IMR-90 (cell line): Measurements from ENCODE around the gene L3MBTL4. TPM values are rescaled to one million over a fixed set of nuclear protein-coding genes. Genes with fewer than 3 reads are reported as not detected.

ENCODE experiments used
- ATAC-seq: fragments of 200-7000 bp; cut with Tn5 transposase; 2 replicates; pipeline ENCODE4 v1.9.1; 2020; ENCODE audit warnings: low read depth, mild to moderate bottlenecking, moderate library complexity
- BruUV-seq: library from RNA; stranded (reverse); fragments of 400-500 nt; replicated peaks from 2 replicates; lab custom pipeline; 2021; lab: Mats Ljungman, UMichigan
- CTCF ChIA-PET: fragments of 300-600 bp; formaldehyde crosslinking; extraction: SDS; loops from one replicate; lab custom pipeline; 2021; ENCODE audit warnings: antibody characterized with exemption; lab: Yijun Ruan, JAX
- POLR2A ChIA-PET: fragments of 300-600 bp; sonication (Branson Sonifier 250); formaldehyde crosslinking; loops from one replicate; lab custom pipeline; 2022; ENCODE audit warnings: antibody characterized with exemption; ENCODE audit not compliant: unreplicated experiment; lab: Charles Lee
- DNase-seq: peaks from one replicate; pipeline ENCODE4 v3.0.0; 2013
- H2AFZ ChIP-seq: replicated peaks from 2 replicates; pipeline ENCODE3; 2013; ENCODE audit warnings: low read length, mild to moderate bottlenecking; ENCODE audit not compliant: poor library complexity
- H2AK5ac ChIP-seq: 2 replicates; pipeline ENCODE4 v1.6.1; 2013; ENCODE audit warnings: low read depth, low read length, inconsistent platforms
- H2AK9ac ChIP-seq: replicated peaks from 2 replicates; pipeline ENCODE3; 2013; ENCODE audit warnings: mild to moderate bottlenecking, low read depth, low read length, moderate library complexity; ENCODE audit not compliant: poor library complexity
- H2BK120ac ChIP-seq: 2 replicates; pipeline ENCODE4 v1.6.1; 2013; ENCODE audit warnings: low read depth, low read length, inconsistent platforms
- H2BK15ac ChIP-seq: 3 replicates; pipeline ENCODE4 v1.6.1; 2013; ENCODE audit warnings: low read depth, low read length, inconsistent platforms
- H2BK20ac ChIP-seq: 2 replicates; pipeline ENCODE4 v1.6.1; 2013; ENCODE audit warnings: low read depth, mild to moderate bottlenecking, inconsistent platforms, low read length, moderate library complexity
- H2BK5ac ChIP-seq: 2 replicates; pipeline ENCODE4 v1.6.1; 2013; ENCODE audit warnings: mild to moderate bottlenecking, low read depth, low read length, inconsistent platforms; ENCODE audit not compliant: poor library complexity, severe bottlenecking
- H3K14ac ChIP-seq: replicated peaks from 2 replicates; pipeline ENCODE4 v1.6.1; 2013; ENCODE audit warnings: low read depth, low read length, inconsistent platforms
- H3K18ac ChIP-seq: 2 replicates; pipeline ENCODE4 v1.6.1; 2013; ENCODE audit warnings: low read depth, low read length, control low read depth
- H3K23ac ChIP-seq: 2 replicates; pipeline ENCODE4 v1.6.1; 2013; ENCODE audit warnings: low read depth, low read length, inconsistent platforms
- H3K27ac ChIP-seq: 2 replicates; pipeline ENCODE4 v1.5.1; 2013; ENCODE audit warnings: mild to moderate bottlenecking, control low read depth, low read length; ENCODE audit not compliant: insufficient read depth
- H3K27me3 ChIP-seq: 2 replicates; pipeline ENCODE4 v1.6.1; 2013; ENCODE audit warnings: low read length; ENCODE audit not compliant: control insufficient read depth, insufficient read depth
- H3K36me3 ChIP-seq: 2 replicates; pipeline ENCODE4 v1.6.1; 2013; ENCODE audit warnings: low read length, mixed read lengths; ENCODE audit not compliant: control insufficient read depth, insufficient read depth
- H3K4ac ChIP-seq: 2 replicates; pipeline ENCODE4 v1.6.1; 2013; ENCODE audit warnings: low read depth, low read length, inconsistent platforms
- H3K4me1 ChIP-seq: 2 replicates; pipeline ENCODE4 v1.6.1; 2013; ENCODE audit warnings: low read length, mixed read lengths; ENCODE audit not compliant: control insufficient read depth, insufficient read depth
- H3K4me2 ChIP-seq: 2 replicates; pipeline ENCODE4 v1.6.1; 2013; ENCODE audit warnings: low read depth, mild to moderate bottlenecking, control low read depth, low read length, moderate library complexity
- H3K4me3 ChIP-seq: 2 replicates; pipeline ENCODE4 v1.5.1; 2013; ENCODE audit warnings: low read depth, mild to moderate bottlenecking, control low read depth, low read length, moderate library complexity; ENCODE audit not compliant: insufficient read depth
- H3K56ac ChIP-seq: 2 replicates; pipeline ENCODE4 v1.6.1; 2013; ENCODE audit warnings: low read length, inconsistent platforms; ENCODE audit not compliant: insufficient read depth; ENCODE audit errors: extremely low read depth
- H3K79me1 ChIP-seq, 2 experiments: 2 replicates each; pipeline ENCODE4 v1.6.1; 2013; ENCODE audit warnings: low read length in 2 of 2, inconsistent platforms in 1 of 2, low read depth in 1 of 2
- H3K9ac ChIP-seq: 2 replicates; pipeline ENCODE4 v1.6.1; 2013; ENCODE audit warnings: low read depth, low read length, control low read depth
- H3K9me1 ChIP-seq: 2 replicates; pipeline ENCODE4 v1.6.1; 2013; ENCODE audit warnings: low read length, inconsistent platforms; ENCODE audit not compliant: insufficient read depth
- H3K9me3 ChIP-seq: 2 replicates; pipeline ENCODE4 v1.6.1; 2013; ENCODE audit warnings: low read length; ENCODE audit not compliant: control insufficient read depth, insufficient read depth
- H4K20me1 ChIP-seq: 2 replicates; pipeline ENCODE4 v1.6.1; 2013; ENCODE audit warnings: low read length, inconsistent platforms; ENCODE audit not compliant: insufficient read depth
- H4K5ac ChIP-seq: 2 replicates; pipeline ENCODE4 v1.6.1; 2013; ENCODE audit warnings: mild to moderate bottlenecking, low read depth, low read length, control low read depth
- H4K8ac ChIP-seq, 2 experiments: 2 replicates each; pipeline ENCODE4 v1.6.1; 2013; ENCODE audit warnings: low read depth in 2 of 2, low read length in 2 of 2, control low read depth in 1 of 2, inconsistent platforms in 1 of 2
- H4K91ac ChIP-seq: 2 replicates; pipeline ENCODE4 v1.6.1; 2013; ENCODE audit warnings: low read depth, low read length, inconsistent platforms; ENCODE audit not compliant: insufficient read depth
- BHLHE40 ChIP-seq: fragments of 150-350 bp; IDR thresholded peaks from 2 replicates; pipeline ENCODE4 v1.6.1; 2016; ENCODE audit warnings: mild to moderate bottlenecking, low read depth, low read length
- CEBPB ChIP-seq: IDR thresholded peaks from 2 replicates; pipeline ENCODE4 v1.6.1; 2012; ENCODE audit warnings: low read depth, low read length, improper control_type of control experiment
- CHD1 ChIP-seq: IDR thresholded peaks from 2 replicates; pipeline ENCODE4 v1.6.1; 2012; ENCODE audit warnings: low read depth, low read length, improper control_type of control experiment
- FOS ChIP-seq: fragments of 150-350 bp; IDR thresholded peaks from 2 replicates; pipeline ENCODE4 v1.6.1; 2016; ENCODE audit warnings: low read depth, low read length
- MAFK ChIP-seq: IDR thresholded peaks from 2 replicates; pipeline ENCODE4 v1.6.1; 2012; ENCODE audit warnings: low read depth, low read length, improper control_type of control experiment
- MAZ ChIP-seq: IDR thresholded peaks from 2 replicates; pipeline ENCODE4 v1.6.1; 2012; ENCODE audit warnings: low read depth, mild to moderate bottlenecking, low read length, improper control_type of control experiment, moderate library complexity, borderline replicate concordance
- MXI1 ChIP-seq: IDR thresholded peaks from 2 replicates; pipeline ENCODE4 v1.6.1; 2012; ENCODE audit warnings: low read depth, mild to moderate bottlenecking, low read length, moderate library complexity, borderline replicate concordance
- NFE2L2 ChIP-seq: fragments of 150-350 bp; IDR thresholded peaks from 2 replicates; pipeline ENCODE4 v1.6.1; 2016; ENCODE audit warnings: low read depth, mild to moderate bottlenecking, low read length
- POLR2A ChIP-seq: IDR thresholded peaks from 2 replicates; pipeline ENCODE4 v1.6.1; 2012; ENCODE audit warnings: mild to moderate bottlenecking, low read depth, low read length
- RAD21 ChIP-seq: IDR thresholded peaks from 2 replicates; pipeline ENCODE4 v1.6.1; 2012; ENCODE audit warnings: low read length, improper control_type of control experiment
- RCOR1 ChIP-seq: IDR thresholded peaks from 2 replicates; pipeline ENCODE4 v1.6.1; 2012; ENCODE audit warnings: mild to moderate bottlenecking, low read length, improper control_type of control experiment; ENCODE audit not compliant: insufficient replicate concordance
- RFX5 ChIP-seq: IDR thresholded peaks from 2 replicates; pipeline ENCODE4 v1.8.0; 2012; ENCODE audit warnings: low read depth, mild to moderate bottlenecking, low read length, moderate library complexity
- SMC3 ChIP-seq: fragments of 150-350 bp; IDR thresholded peaks from 2 replicates; pipeline ENCODE4 v1.6.1; 2016; ENCODE audit warnings: low read depth, mild to moderate bottlenecking, antibody characterized with exemption, low read length, moderate library complexity
- WGBS, 2 experiments: methylation state at CpG; one replicate each; pipeline versions ENCODE4 v1.1.5 to v1.1.7; 2013; ENCODE audit warnings: missing lambda C conversion rate in 2 of 2; ENCODE audit not compliant: insufficient read length in 1 of 2; ENCODE audit errors: extremely low coverage in 2 of 2; 5-methylcytosine and 5-hydroxymethylcytosine counted together
- dilution Hi-C: fragments of 300-500 bp; cut with HindIII; formaldehyde crosslinking; loops from one replicate; pipeline ENCODE4 v1.14.3; 2018; ENCODE audit warnings: low sequenced_read_pairs; ENCODE audit not compliant: unreplicated experiment
- in situ Hi-C: fragments of 300-500 bp; cut with MboI; formaldehyde crosslinking; loops from 3 replicates; pipeline ENCODE4 v1.14.3; 2019; ENCODE audit warnings: low sequenced_read_pairs, inconsistent platforms, mixed read lengths
- intact Hi-C: fragments of 100-400 bp; cut with micrococcal nuclease; formaldehyde crosslinking; loops from 2 replicates; pipeline ENCODE4 v1.10.0; 2022
- polyA plus RNA-seq, 3 experiments: library from polyadenylated mRNA; depleted of rRNA; stranded (reverse); fragments of >200 nt; gene quantifications; 2 replicates each; pipeline ENCODE4 v1.2.3, GENCODE V29; 2012; ENCODE audit warnings: low replicate concordance in 1 of 3
- total RNA-seq: library from RNA; depleted of rRNA; stranded (reverse); fragments of >200 nt; gene quantifications from 2 replicates; pipeline ENCODE4 v1.2.3, GENCODE V29; 2012
- TF ChIP-seq, protein P1 (sequence below): fragments of 150-350 bp; IDR thresholded peaks from 2 replicates; pipeline ENCODE4 v1.6.1; 2016; ENCODE audit warnings: low read depth, mild to moderate bottlenecking, low read length, moderate library complexity, borderline replicate concordance
- TF ChIP-seq, protein P2 (sequence below): conservative IDR thresholded peaks from 2 replicates; pipeline ENCODE4 v1.5.1; 2012; ENCODE audit warnings: mild to moderate bottlenecking, low read depth, low read length, improper control_type of control experiment
- TF ChIP-seq, protein P3 (sequence below): fragments of 150-350 bp; IDR thresholded peaks from 2 replicates; pipeline ENCODE4 v1.6.1; 2017; ENCODE audit warnings: mild to moderate bottlenecking, antibody characterized with exemption, low read length, low read depth

The L3MBTL4 gene
- total and polyA plus RNA-seq, 2 of the 4 experiments (the other 2 are of a cell fraction), result under 0.01 to 0.02 TPM

DNA sequence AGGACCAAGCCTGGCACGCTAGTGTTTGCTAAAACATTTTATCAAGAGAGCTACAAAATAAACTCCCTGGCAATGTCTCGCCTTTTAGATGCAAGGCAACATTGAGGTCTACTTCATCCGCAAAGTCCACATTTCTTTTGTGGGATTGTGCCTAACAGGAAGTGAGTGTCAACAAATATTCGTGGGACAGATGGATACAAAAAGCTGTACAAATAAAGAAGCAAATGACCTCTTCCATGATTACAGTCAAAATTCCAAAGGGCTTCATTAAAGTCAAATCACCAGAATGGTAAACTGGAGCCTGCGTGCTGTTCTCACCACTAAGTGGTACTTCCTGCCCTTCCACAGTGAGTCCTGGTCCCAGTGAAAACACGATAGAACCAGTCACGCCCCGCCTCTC is 40.4 kb downstream of the L3MBTL4 start:
- H3K4me2 ChIP-seq, result no peak overlapping the region
- ChIA-PET CTCF (interaction anchor here (0.8 kb wide), 1 partner anchor 9 kb away, joined by 3 read pairs; no protein-coding TSS in a partner anchor), POLR2A (no interaction called here)
- H4K8ac ChIP-seq, result no peak overlapping the region
- no peak overlapping the region for H2AK5ac ChIP-seq
- no peak overlapping the region for H3K56ac ChIP-seq
- no peaks in the 10 kb centered on the region for H3K79me1 ChIP-seq
- H3K9me1 ChIP-seq, result no peaks in the 10 kb centered on the region
- no peak overlapping the region for H2AFZ ChIP-seq
- no peak overlapping the region for H4K5ac ChIP-seq
- dilution Hi-C loops (no loop called here), intact Hi-C loops (no loop called here), in situ Hi-C loops (no loop called here)
- H3K23ac ChIP-seq, result no peak overlapping the region
- no peak for TF ChIP-seq RFX5
- TF ChIP-seq CEBPB, result no peak
- TF ChIP-seq POLR2A, result no peak
- TF ChIP-seq NFE2L2, result no peak
- TF ChIP-seq, protein P1, sequence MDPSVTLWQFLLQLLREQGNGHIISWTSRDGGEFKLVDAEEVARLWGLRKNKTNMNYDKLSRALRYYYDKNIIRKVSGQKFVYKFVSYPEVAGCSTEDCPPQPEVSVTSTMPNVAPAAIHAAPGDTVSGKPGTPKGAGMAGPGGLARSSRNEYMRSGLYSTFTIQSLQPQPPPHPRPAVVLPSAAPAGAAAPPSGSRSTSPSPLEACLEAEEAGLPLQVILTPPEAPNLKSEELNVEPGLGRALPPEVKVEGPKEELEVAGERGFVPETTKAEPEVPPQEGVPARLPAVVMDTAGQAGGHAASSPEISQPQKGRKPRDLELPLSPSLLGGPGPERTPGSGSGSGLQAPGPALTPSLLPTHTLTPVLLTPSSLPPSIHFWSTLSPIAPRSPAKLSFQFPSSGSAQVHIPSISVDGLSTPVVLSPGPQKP, result no peak
- TF ChIP-seq MAZ, result no peak
- no peak for TF ChIP-seq RAD21
- TF ChIP-seq, protein P2, sequence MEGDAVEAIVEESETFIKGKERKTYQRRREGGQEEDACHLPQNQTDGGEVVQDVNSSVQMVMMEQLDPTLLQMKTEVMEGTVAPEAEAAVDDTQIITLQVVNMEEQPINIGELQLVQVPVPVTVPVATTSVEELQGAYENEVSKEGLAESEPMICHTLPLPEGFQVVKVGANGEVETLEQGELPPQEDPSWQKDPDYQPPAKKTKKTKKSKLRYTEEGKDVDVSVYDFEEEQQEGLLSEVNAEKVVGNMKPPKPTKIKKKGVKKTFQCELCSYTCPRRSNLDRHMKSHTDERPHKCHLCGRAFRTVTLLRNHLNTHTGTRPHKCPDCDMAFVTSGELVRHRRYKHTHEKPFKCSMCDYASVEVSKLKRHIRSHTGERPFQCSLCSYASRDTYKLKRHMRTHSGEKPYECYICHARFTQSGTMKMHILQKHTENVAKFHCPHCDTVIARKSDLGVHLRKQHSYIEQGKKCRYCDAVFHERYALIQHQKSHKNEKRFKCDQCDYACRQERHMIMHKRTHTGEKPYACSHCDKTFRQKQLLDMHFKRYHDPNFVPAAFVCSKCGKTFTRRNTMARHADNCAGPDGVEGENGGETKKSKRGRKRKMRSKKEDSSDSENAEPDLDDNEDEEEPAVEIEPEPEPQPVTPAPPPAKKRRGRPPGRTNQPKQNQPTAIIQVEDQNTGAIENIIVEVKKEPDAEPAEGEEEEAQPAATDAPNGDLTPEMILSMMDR, result no peak
- TF ChIP-seq RCOR1, result no peak
- TF ChIP-seq BHLHE40, result no peak
- TF ChIP-seq SMC3, result no peak
- TF ChIP-seq FOS, result no peak
- no peak for TF ChIP-seq MAFK
- TF ChIP-seq CHD1, result no peak
- TF ChIP-seq, protein P3, sequence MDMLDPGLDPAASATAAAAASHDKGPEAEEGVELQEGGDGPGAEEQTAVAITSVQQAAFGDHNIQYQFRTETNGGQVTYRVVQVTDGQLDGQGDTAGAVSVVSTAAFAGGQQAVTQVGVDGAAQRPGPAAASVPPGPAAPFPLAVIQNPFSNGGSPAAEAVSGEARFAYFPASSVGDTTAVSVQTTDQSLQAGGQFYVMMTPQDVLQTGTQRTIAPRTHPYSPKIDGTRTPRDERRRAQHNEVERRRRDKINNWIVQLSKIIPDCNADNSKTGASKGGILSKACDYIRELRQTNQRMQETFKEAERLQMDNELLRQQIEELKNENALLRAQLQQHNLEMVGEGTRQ, result no peak
- TF ChIP-seq MXI1, result no peak
- no peak overlapping the region for H3K27ac ChIP-seq
- H3K36me3 ChIP-seq, result no peaks in the 10 kb centered on the region
- no peak overlapping the region for H2BK5ac ChIP-seq
- no peak overlapping the region for H2BK15ac ChIP-seq
- no peaks in the 10 kb centered on the region for H3K9me3 ChIP-seq
- H3K27me3 ChIP-seq, result no peaks in the 10 kb centered on the region
- H2BK20ac ChIP-seq, result no peak overlapping the region
- no peak overlapping the region for H4K91ac ChIP-seq
- no peaks in the 10 kb centered on the region for H4K20me1 ChIP-seq
- no peaks in the 10 kb centered on the region for H3K4me1 ChIP-seq
- H2BK120ac ChIP-seq, result no peak overlapping the region
- H3K14ac ChIP-seq, result no peak overlapping the region
- no TSS peak for BruUV-seq
- no peak for DNase-seq
- no peak overlapping the region for H3K18ac ChIP-seq
- H3K4ac ChIP-seq, result no peak overlapping the region
- no peak for ATAC-seq
- H3K9ac ChIP-seq, result no peak overlapping the region
- H3K4me3 ChIP-seq, result no peak overlapping the region
- H2AK9ac ChIP-seq, result no peak overlapping the region
- 53% methylated on average over 4 of the region's 8 CpGs; no CpG with 5 or more reads in 1 of the 2 experiments for WGBS, 2 experiments
